Type B pancreatic cell (in vitro differentiated cells): Measurements from ENCODE around the gene CNST. TPM values are rescaled to one million over a fixed set of nuclear protein-coding genes. Genes with fewer than 3 reads are reported as not detected.
A peak's percentile ranks its signal among the peaks of the same experiment; 100 is the strongest.
"Not testable (repeated sequence)": the region's sequence is repeated elsewhere in the genome, so short reads cannot be mapped to it uniquely, and the experiment has no call there.

Experiments
- DNase-seq: peaks from one replicate; pipeline ENCODE4 v3.0.0; 2021; ENCODE audit warnings: mixed read lengths; ENCODE audit not compliant: unreplicated experiment; ENCODE audit errors: extremely low spot score
- H3K27ac Mint-ChIP-seq: 2 replicates; pipeline ENCODE4 v1.8.0; 2021; ENCODE audit warnings: mild to moderate bottlenecking, mixed read lengths
- H3K27me3 Mint-ChIP-seq: 2 replicates; pipeline ENCODE4 v1.8.0; 2021; ENCODE audit warnings: mixed read lengths
- H3K36me3 Mint-ChIP-seq: 2 replicates; pipeline ENCODE4 v1.8.0; 2021; ENCODE audit warnings: mixed read lengths
- H3K4me1 Mint-ChIP-seq: one replicate; pipeline ENCODE4 v1.8.0; 2021; ENCODE audit warnings: mixed read lengths; ENCODE audit not compliant: unreplicated experiment
- H3K4me3 Mint-ChIP-seq: 2 replicates; pipeline ENCODE4 v1.8.0; 2021; ENCODE audit warnings: mild to moderate bottlenecking, mixed read lengths
- H3K9me3 Mint-ChIP-seq: 2 replicates; pipeline ENCODE4 v1.8.0; 2021; ENCODE audit warnings: mixed read lengths
- CTCF ChIP-seq: fragments of 200-600 bp; sonication (generic); conservative IDR thresholded peaks from 2 replicates; pipeline ENCODE4 v1.5.0; 2021; ENCODE audit warnings: antibody characterized with exemption, mild to moderate bottlenecking
- total RNA-seq: library from RNA; stranded (reverse); gene quantifications from 2 replicates; pipeline ENCODE4 v1.2.1, GENCODE V29; 2021; ENCODE audit warnings: low replicate concordance

CNST gene
- total RNA-seq, 1 donor from 2014 or later: 17.9 TPM

- Mint-ChIP-seq H3K27me3 (no peaks in the 10 kb centered on the region), H3K9me3 (no peaks in the 10 kb centered on the region)
- TF ChIP-seq CTCF: peak; percentile 44
Observed at GRCh38 chr1:246567646-246568235, 1.5 kb downstream of the CNST start.

GRCh38 chr1:246569248-246570238 lies 3.3 kb downstream of the CNST start:
- no peak for DNase-seq
- Mint-ChIP-seq H3K27ac (peak overlapping the region; percentile 66), H3K4me1 (peaks cover 15% of the 10 kb centered on the region), H3K27me3 (no peaks in the 10 kb centered on the region), H3K36me3 (no peaks in the 10 kb centered on the region), H3K9me3 (no peaks in the 10 kb centered on the region), H3K4me3 (peak overlapping the region; percentile 41)
- no peak for TF ChIP-seq CTCF

More at GRCh38 chr1:246567646-246568235, 1.5 kb downstream of the CNST start:
- Mint-ChIP-seq H3K4me3 (peak overlapping the region; percentile 98), H3K36me3 (no peaks in the 10 kb centered on the region), H3K4me1 (peaks cover 15% of the 10 kb centered on the region), H3K27ac (peak overlapping the region; percentile 94)
- DNase-seq: no peak

GRCh38 chr1:246571309-246571708 lies 5.1 kb downstream of the CNST start:
- H3K4me3 Mint-ChIP-seq, H3K27ac Mint-ChIP-seq, H3K27me3 Mint-ChIP-seq, H3K36me3 Mint-ChIP-seq, H3K9me3 Mint-ChIP-seq, DNase-seq: not testable (repeated sequence)
- peaks cover 15% of the 10 kb centered on the region for H3K4me1 Mint-ChIP-seq

- no peak for DNase-seq
- Mint-ChIP-seq H3K4me1 (peaks cover 18% of the 10 kb centered on the region), H3K9me3 (no peaks in the 10 kb centered on the region), H3K27ac (no peak overlapping the region), H3K27me3 (no peaks in the 10 kb centered on the region), H3K4me3 (no peak overlapping the region), H3K36me3 (peaks cover 5% of the 10 kb centered on the region)
- no peak for TF ChIP-seq CTCF
Observed at GRCh38 chr1:246571953-246572352, 5.7 kb downstream of the CNST start.

GRCh38 chr1:246572785-246573184 lies 6.5 kb downstream of the CNST start:
- Mint-ChIP-seq H3K4me1 (peaks cover 19% of the 10 kb centered on the region), H3K4me3 (no peak overlapping the region), H3K27ac (no peak overlapping the region), H3K27me3 (no peaks in the 10 kb centered on the region), H3K9me3 (no peaks in the 10 kb centered on the region), H3K36me3 (peaks cover 5% of the 10 kb centered on the region)
- DNase-seq: no peak
- TF ChIP-seq CTCF: no peak

GRCh38 chr1:246573491-246573890 lies 7.2 kb downstream of the CNST start:
- Mint-ChIP-seq H3K27ac (no peak overlapping the region), H3K36me3 (peaks cover 5% of the 10 kb centered on the region), H3K9me3 (no peaks in the 10 kb centered on the region), H3K4me3 (no peak overlapping the region), H3K4me1 (peaks cover 19% of the 10 kb centered on the region), H3K27me3 (no peaks in the 10 kb centered on the region)
- no peak for DNase-seq
- TF ChIP-seq CTCF: no peak
